ENCODE data around the gene ZSWIM1.

The ZSWIM1 gene

DNA sequence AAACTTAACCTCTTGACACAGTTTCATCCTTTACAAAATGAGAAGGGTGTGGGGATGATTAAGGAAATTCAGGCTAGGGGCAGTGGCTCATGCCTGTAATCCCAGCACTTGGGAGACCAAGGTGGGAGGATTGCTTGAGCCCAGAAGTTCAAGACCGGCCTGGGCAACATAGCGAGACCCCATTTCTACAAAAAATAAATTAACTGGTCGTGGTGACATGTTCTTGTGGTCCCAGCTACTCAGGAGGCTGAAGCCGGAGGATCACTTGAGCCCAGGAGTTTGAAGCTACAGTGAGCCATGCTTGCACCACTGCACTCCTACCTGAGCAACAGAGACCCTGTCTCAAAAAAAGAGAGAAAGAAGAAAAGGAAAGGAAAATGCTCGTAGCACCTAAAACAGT lies 14.6 kb upstream of the ZSWIM1 start:
- no peak for TF ChIP-seq SIN3A (IDR thresholded peaks at IDR 0.05; ENCODE audit: borderline replicate concordance, insufficient read depth, low read length)
- TF ChIP-seq POLR2AphosphoS5 (IDR thresholded peaks at IDR 0.05; ENCODE audit: low read depth, low read length) = no peak
- no peak for TF ChIP-seq FOXP2 (optimal IDR thresholded peaks at IDR 0.05; ENCODE audit: borderline replicate concordance, extremely low read depth, extremely low read length, insufficient read depth)
- no peak for TF ChIP-seq REST (IDR thresholded peaks at IDR 0.05; ENCODE audit: insufficient read depth in 1 of 2, low read depth in 2 of 2, low read length in 2 of 2)
- no peak for TF ChIP-seq TAF1 (IDR thresholded peaks at IDR 0.05; ENCODE audit: borderline replicate concordance, insufficient read depth, low read length)

DNA sequence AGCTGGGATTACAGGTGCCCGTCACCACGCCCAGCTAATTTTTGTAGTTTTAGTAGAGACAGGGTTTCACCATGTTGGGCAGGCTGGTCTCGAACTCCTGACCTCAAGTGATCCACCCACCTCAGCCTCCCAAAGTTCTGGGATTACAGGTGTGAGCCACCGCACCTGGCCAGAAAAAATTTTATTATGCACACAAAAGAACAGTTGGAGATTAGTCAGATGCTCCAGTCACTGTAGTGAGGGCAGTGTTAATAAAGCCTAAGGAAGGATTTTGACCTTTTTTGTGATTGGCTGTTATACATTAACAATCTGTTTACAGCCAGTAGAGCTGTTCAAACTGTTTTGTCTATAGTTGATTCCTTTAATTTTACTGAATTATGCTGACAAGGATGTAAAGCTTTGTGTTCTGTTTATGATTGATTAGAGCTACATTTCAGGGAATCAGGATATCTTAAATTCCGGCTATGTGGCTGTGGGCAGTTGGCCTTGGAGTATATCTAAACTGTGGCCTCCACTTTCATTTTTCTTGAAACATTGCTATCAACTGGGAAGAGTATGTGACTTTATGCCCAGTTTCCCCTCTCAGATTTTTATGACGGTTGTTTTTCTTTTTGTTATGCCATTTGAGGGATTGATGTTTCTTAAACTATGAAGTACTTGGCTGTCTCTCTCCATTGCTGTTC lies 13.8 kb upstream of the ZSWIM1 start:
- no peak for TF ChIP-seq FOXP2 (optimal IDR thresholded peaks at IDR 0.05; ENCODE audit: borderline replicate concordance, extremely low read depth, extremely low read length, insufficient read depth)

DNA sequence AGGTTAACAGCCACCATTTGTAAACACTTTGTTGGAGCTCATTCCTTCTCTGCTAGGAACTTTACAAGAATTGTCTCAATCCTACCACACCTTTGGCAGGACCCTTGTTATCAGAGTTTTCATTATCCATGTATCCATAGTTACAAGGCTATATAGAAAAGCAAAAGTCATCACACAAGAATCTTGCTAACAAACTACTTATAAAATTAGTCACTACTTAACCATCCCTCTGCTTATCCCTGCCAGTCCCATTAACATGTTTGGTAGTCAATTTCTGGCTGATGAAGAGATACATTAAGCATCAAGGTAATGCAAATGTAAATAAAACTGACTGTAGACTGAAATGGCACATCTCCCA lies 13.2 kb upstream of the ZSWIM1 start:
- TF ChIP-seq TAF1 (IDR thresholded peaks at IDR 0.05; ENCODE audit: borderline replicate concordance, insufficient read depth, low read length) = no peak
- TF ChIP-seq POLR2AphosphoS5 (IDR thresholded peaks at IDR 0.05; ENCODE audit: low read depth, low read length) = no peak

- TF ChIP-seq POLR2AphosphoS5 (IDR thresholded peaks at IDR 0.05; ENCODE audit: low read depth, low read length) = no peak
- TF ChIP-seq REST (IDR thresholded peaks at IDR 0.05; ENCODE audit: insufficient read depth in 1 of 2, low read depth in 2 of 2, low read length in 2 of 2) = no peak
- no peak for TF ChIP-seq FOXP2 (optimal IDR thresholded peaks at IDR 0.05; ENCODE audit: borderline replicate concordance, extremely low read depth, extremely low read length, insufficient read depth)
- no peak for TF ChIP-seq SIN3A (IDR thresholded peaks at IDR 0.05; ENCODE audit: borderline replicate concordance, insufficient read depth, low read length)
These were observed 8.4 kb upstream of the ZSWIM1 start for GRCh38 chr20:45872626-45873025.

GRCh38 chr20:45873409-45874103 lies 7.5 kb upstream of the ZSWIM1 start:
- TF ChIP-seq POLR2AphosphoS5 (IDR thresholded peaks at IDR 0.05; ENCODE audit: low read depth, low read length) (no peak), TAF1 (IDR thresholded peaks at IDR 0.05; ENCODE audit: borderline replicate concordance, insufficient read depth, low read length) (no peak), SIN3A (IDR thresholded peaks at IDR 0.05; ENCODE audit: borderline replicate concordance, insufficient read depth, low read length) (no peak), FOXP2 (optimal IDR thresholded peaks at IDR 0.05; ENCODE audit: borderline replicate concordance, extremely low read depth, extremely low read length, insufficient read depth) (no peak), REST (IDR thresholded peaks at IDR 0.05; ENCODE audit: insufficient read depth in 1 of 2, low read depth in 2 of 2, low read length in 2 of 2) (no peak)

DNA sequence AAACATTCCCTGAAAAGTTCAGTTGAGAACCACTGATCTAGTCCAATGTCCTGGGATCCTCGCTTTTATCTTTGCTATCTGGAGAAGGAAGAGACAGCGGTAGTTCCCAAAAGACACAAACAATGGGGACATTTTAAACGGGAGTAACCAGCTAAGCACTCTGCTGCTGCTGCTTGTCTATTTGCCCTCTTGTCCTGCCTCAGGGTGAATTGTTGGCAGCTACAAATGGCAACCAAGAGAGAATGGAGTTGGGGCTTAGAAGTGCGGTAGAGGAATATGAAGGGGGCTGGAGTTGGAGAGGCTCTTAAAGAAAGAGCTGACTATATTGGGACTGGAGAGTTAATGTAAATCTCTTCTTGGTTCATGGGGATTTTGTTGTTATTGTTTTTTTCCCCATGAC lies 6.5 kb upstream of the ZSWIM1 start:
- TF ChIP-seq POLR2AphosphoS5 (IDR thresholded peaks at IDR 0.05; ENCODE audit: low read depth, low read length) = no peak
- TF ChIP-seq TAF1 (IDR thresholded peaks at IDR 0.05; ENCODE audit: borderline replicate concordance, insufficient read depth, low read length) = no peak
- TF ChIP-seq FOXP2 (optimal IDR thresholded peaks at IDR 0.05; ENCODE audit: borderline replicate concordance, extremely low read depth, extremely low read length, insufficient read depth) = no peak
- no peak for TF ChIP-seq REST (IDR thresholded peaks at IDR 0.05; ENCODE audit: insufficient read depth in 1 of 2, low read depth in 2 of 2, low read length in 2 of 2)
- TF ChIP-seq SIN3A (IDR thresholded peaks at IDR 0.05; ENCODE audit: borderline replicate concordance, insufficient read depth, low read length) = no peak
